ENCODE measurements around the gene PTS. TPM values are rescaled to one million over a fixed set of nuclear protein-coding genes. Genes with fewer than 3 reads are reported as not detected.
A peak's percentile ranks its signal among the peaks of the same experiment; 100 is the strongest.
"Not testable (repeated sequence)": the region's sequence is repeated elsewhere in the genome, so short reads cannot be mapped to it uniquely, and the experiment has no call there.

The PTS gene
- 44.5 TPM for total RNA-seq

- DNase-seq (ENCODE audit: low spot score): peak; percentile 90
These were observed at the start of gene PTS for GRCh38 chr11:112226062-112226830. Gene PTS, plus strand, starts transcription at chr11:112226428. Its CDS starts 16 bp downstream, at chr11:112226444.

GRCh38 chr11:112177589-112177988, 48.6 kb upstream of the PTS start:
- no peak for DNase-seq (ENCODE audit: low spot score)

GRCh38 chr11:112178428-112178827, 47.8 kb upstream of the PTS start:
- no peak for DNase-seq (ENCODE audit: low spot score)

GRCh38 chr11:112178936-112179335, 47.3 kb upstream of the PTS start:
- DNase-seq (ENCODE audit: low spot score): no peak

GRCh38 chr11:112179601-112180000, 46.6 kb upstream of the PTS start:
- DNase-seq (ENCODE audit: low spot score): no peak

- DNase-seq (ENCODE audit: low spot score): no peak
These were observed 43.4 kb upstream of the PTS start for GRCh38 chr11:112182867-112183266.

- no peak for DNase-seq (ENCODE audit: low spot score)
These were observed 40.3 kb upstream of the PTS start for GRCh38 chr11:112185883-112186282.

- no peak for DNase-seq (ENCODE audit: low spot score)
These were observed 39.9 kb upstream of the PTS start for GRCh38 chr11:112186304-112186703.

- not testable (repeated sequence) for DNase-seq (ENCODE audit: low spot score)
These were observed 31.1 kb upstream of the PTS start for GRCh38 chr11:112195113-112195512.

GRCh38 chr11:112195951-112196351, 30.3 kb upstream of the PTS start:
- no peak for DNase-seq (ENCODE audit: low spot score)

GRCh38 chr11:112196519-112197087, 29.6 kb upstream of the PTS start:
- DNase-seq (ENCODE audit: low spot score): no peak

- DNase-seq (ENCODE audit: low spot score): not testable (repeated sequence)
These were observed 27.1 kb upstream of the PTS start for GRCh38 chr11:112199101-112199500.

- DNase-seq (ENCODE audit: low spot score): no peak
These were observed 26.0 kb upstream of the PTS start for GRCh38 chr11:112200252-112200651.

- no peak for DNase-seq (ENCODE audit: low spot score)
These were observed 20.2 kb upstream of the PTS start for GRCh38 chr11:112206071-112206470.

GRCh38 chr11:112210890-112211289, 15.3 kb upstream of the PTS start:
- no peak for DNase-seq (ENCODE audit: low spot score)

- DNase-seq (ENCODE audit: low spot score): no peak
These were observed 14.7 kb upstream of the PTS start for GRCh38 chr11:112211536-112211935.

- no peak for DNase-seq (ENCODE audit: low spot score)
These were observed 13.9 kb upstream of the PTS start for GRCh38 chr11:112212290-112212689.

GRCh38 chr11:112212710-112213109, 13.5 kb upstream of the PTS start:
- DNase-seq (ENCODE audit: low spot score): no peak

- DNase-seq (ENCODE audit: low spot score): no peak
These were observed 12.5 kb upstream of the PTS start for GRCh38 chr11:112213753-112214152.

- DNase-seq (ENCODE audit: low spot score): no peak
These were observed 10.6 kb upstream of the PTS start for GRCh38 chr11:112215621-112216020.

GRCh38 chr11:112216561-112217105, 9.6 kb upstream of the PTS start:
- DNase-seq (ENCODE audit: low spot score): no peak

GRCh38 chr11:112219476-112220232, 6.6 kb upstream of the PTS start:
- DNase-seq (ENCODE audit: low spot score): no peak
